Stimulated activated CD4-positive, alpha-beta T cell treated with anti-CD3 and anti-CD28 coated beads, Interleukin-15, amount 100 ng/mL, for 48 hours (primary cell): Measurements from ENCODE around the gene PTPRT.

Experiments used
- DNase-seq, 2 donors: peaks; one replicate each; pipeline ENCODE4 v3.0.0-alpha.2; 2020; ENCODE audit warnings: low read depth in 2 of 2

PTPRT gene

GRCh38 chr20:42192321-42192720, 997.4 kb downstream of the PTPRT start:
- no peak for DNase-seq

GRCh38 chr20:42191140-42191860, 998.4 kb downstream of the PTPRT start:
- no peak for DNase-seq

- DNase-seq: no peak
These were observed 999.6 kb downstream of the PTPRT start for GRCh38 chr20:42190084-42190483.

DNA sequence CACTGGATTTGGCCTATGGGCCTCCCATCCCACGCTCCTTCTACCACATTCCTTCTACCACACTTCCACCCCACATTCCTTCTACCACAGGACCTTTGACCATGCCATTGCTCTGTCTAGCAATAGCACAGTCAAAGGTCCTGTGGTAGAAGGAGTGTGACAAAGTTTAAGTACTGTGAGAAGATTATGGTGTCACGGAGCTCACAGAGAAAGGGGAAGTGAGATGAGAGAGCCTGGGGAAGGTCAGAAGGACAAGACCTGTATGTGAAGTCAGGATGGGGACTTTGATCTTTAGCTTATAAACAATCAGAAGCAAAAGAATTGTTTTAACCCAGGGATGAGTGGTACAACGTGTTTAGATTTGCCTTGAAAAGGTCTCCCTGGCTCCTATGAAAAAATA, 1003.4 kb downstream of the PTPRT start:
- no peak for DNase-seq

DNA sequence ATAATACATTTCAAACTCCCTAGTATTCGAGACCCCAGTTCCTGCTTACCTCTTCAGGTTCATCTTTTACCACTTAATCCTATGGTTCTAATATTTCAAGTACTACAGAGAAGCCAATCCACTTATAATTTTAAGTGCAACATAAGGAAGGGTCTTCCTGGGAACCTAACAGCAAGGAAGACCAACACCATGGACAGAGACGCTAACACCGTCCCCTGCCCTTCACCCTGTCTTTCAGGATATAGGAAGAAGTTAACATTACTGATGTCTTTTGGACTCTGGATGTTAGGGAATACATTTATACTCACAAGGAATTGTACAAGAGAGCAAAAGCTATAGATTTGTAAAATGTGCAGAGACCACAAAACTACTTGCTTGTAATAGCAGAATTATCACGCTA, 1006.6 kb downstream of the PTPRT start:
- DNase-seq: no peak

- no peak for DNase-seq
These were observed 1008.6 kb downstream of the PTPRT start for GRCh38 chr20:42181064-42181463.

DNA sequence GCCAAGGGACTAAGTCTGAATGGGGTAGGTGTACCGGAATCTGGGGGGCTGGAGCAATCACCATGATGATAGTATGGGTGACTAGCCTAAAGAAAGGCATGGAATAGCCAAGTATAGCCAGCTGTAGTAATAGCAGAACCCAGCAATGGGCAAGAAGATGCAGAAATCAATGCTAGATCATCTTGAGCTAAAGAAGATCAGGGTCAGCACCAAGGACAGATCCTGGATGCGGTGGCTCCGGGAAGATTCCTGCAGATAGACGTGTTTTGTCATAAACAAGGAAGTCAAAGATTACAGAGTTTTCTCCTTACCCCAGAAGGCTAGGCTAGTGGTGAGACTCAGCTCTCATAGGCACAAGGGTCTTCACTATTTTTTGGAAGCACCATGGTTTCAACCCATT, 1009.9 kb downstream of the PTPRT start:
- no peak for DNase-seq

DNA sequence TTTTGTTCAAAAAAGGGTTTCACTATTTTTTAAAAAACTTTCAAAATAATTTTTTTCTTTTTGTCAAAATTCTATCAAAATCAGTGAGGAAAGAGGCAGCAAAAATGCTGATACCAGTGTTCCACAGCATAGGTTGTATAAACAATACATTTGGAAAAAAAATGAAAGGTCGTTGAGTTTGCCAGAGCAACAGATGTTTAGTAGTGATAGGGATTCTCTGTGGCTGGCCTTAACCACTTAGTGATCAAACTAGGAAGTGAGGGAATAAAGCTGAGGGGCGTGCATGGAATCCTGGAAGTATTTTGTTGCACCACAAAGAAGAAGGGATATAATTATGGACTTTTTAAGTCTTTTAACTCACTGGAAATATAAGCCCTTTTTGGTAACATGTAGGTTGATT, 1016.3 kb downstream of the PTPRT start:
- no peak for DNase-seq

DNA sequence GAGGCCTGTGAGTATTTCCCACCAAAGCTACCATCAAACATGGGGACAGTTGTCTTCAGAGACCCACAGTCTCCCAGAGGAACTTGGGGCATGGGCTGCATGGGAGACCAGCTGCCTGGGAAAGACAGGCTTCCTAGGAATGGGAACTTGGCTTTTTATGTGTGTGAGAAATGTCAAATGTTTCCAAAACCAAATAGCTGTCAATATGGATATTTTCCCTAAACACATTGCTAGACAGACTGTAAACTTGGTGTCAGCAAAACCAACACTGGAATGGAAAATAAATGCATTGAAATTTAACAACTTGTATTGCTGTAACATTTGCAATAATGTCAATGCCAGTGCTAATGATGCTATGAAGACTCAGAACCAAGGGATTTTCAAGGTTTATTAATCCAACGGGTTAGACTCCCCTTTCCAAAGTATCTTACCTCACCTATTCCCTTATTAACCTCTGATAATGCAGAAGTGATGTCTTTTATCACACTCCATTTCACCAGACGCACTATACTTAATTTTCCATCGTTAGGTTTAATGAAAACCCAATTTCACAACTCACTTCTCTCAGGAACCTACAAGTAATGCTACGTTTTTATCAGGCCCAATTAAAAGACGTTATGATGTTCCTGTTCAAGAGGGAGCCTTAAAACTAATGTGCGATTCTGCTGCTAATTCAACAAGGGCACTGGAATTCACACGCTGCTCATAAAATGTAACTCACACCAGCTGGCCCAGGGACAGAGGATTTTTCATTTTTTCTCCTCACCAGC, 1025.4 kb downstream of the PTPRT start:
- no peak for DNase-seq

DNA sequence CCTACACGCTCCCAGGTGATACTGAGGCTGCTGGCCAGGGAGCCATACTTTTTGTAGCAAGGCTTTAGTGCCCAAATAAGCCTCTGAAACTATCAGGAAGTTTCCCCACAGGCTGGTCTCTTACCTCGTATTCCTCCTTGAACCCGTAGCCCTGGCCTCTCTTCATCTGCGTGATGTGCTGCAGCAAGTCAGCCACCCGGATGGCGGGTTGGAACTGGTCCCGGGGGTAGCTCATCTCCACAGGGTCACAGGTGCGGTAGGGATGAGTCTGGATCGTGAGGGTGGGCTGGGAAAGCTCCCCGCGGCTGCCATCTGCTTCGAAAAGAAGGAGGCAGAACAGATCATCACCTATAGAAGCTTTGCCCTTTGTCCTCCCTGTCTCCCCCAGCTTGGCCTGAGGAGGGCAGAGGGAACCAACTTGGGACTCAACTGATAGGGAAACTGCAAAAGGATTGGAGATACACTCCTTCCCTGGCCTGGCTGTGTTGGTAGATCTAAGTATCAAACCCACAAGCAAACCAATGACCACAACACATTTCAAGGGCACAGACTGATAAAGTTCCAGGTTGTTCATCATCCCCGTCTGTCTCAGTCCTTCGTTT, 1028.4 kb downstream of the PTPRT start:
- DNase-seq: no peak

DNA sequence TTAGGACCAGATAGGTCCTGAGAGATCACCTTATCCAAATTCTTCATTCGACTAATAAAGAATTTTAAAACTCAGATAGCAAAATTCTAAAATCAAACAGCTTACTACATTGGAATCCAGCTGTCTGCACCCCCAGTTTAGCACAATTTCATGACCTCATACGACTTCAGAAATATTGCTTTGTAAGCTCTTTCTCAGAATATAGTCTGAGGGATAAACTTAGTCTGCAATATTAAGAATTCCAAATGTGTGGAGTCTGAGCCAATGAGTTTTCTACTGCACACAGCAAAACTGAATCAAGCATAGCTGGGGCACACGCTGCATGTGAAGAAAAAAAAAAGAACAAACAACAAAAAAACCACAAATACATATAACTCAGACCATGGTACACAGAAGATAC, 1029.9 kb downstream of the PTPRT start:
- DNase-seq: no peak

GRCh38 chr20:42158272-42158671, 1031.4 kb downstream of the PTPRT start:
- no peak for DNase-seq

DNA sequence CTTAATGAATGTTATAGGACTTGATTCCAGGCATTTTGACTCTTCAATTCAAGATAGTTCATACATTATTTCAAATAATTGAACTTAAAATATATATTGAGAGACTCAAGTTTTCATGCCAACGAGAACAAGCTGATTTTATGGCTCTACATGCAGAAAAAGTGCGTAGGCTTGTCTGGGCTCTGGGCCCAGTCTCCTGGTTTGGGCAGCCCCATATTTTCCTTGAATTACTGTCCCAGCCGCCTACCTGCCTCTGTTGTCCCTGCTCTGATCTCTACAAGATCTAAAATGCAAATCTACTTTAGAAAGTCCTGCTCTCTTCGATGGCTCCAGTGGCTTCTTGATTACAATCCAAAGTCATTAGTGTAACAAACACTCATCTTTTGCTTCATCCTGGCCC, 1034.1 kb downstream of the PTPRT start:
- DNase-seq: no peak

GRCh38 chr20:42152575-42152974, 1037.1 kb downstream of the PTPRT start:
- DNase-seq: no peak

- DNase-seq: no peak
These were observed 1039.5 kb downstream of the PTPRT start for GRCh38 chr20:42150230-42150629.

DNA sequence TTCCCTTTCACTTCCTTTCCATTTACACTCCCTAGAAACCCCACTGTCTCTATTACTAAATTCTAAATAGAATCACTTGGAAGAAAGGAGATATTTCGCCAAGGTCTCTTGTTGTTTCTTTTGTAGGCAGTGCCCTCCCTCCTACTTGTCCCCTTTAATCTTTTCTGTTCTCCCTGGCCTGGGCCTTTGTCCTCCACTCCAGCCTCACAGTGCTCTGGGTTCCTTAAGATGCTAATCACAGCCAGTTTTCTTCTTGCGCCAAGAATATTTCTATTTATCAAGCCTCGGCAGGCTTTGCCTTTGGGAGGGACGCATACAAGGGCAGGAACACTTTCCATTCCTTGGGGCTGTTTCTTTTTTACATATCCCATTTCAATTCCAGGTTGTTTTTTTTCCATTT, 1051.0 kb downstream of the PTPRT start:
- DNase-seq: no peak

GRCh38 chr20:42134265-42135098, 1055.2 kb downstream of the PTPRT start:
- no peak for DNase-seq

- DNase-seq: no peak
These were observed 1058.7 kb downstream of the PTPRT start for GRCh38 chr20:42130810-42131596.

DNA sequence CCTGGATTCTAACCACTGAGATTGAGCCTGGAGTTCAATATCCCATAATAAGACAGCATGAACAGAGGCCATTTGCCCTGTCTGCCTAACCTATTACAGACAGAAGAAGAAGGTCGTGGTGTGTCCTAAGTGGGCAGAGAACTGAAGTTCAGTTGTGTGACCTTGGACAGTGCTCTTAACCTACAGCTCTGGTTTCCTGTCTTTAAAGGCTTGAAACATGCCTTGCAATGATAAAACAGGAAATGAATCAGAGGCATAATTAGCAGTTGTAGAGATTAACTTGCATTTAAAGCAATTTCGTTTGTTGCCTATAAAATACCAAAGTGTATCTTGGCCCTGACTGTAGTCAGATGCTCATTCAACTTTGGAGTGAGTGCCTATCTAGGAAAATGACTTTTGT, 1064.3 kb downstream of the PTPRT start:
- DNase-seq: no peak

GRCh38 chr20:42123981-42124473, 1065.7 kb downstream of the PTPRT start:
- no peak for DNase-seq
